Right lobe of liver (tissue), 6 donors: ENCODE data around the gene MDM1. TPM values are rescaled to one million over a fixed set of nuclear protein-coding genes. Genes with fewer than 3 reads are reported as not detected.
A peak's percentile ranks its signal among the peaks of the same experiment; 100 is the strongest.

Experiments used
- ATAC-seq, 4 donors: fragments of 200-7000 bp; cut with Tn5 transposase; one replicate each; pipeline ENCODE4 v1.9.1; 2020; ENCODE audit warnings: mild to moderate bottlenecking in 4 of 4, moderate library complexity in 4 of 4
- DNase-seq, 3 donors: peaks; one replicate each; pipeline ENCODE4 v3.0.0-alpha.2; 2020
- H3K27ac ChIP-seq, 3 donors: fragments of 200-600 bp; one replicate each; pipeline ENCODE4 v1.8.0; 2022
- H3K27me3 ChIP-seq, 2 donors: fragments of 200-600 bp; one replicate each; pipeline ENCODE4 v1.8.0; 2022
- H3K36me3 ChIP-seq, 4 donors: fragments of 200-600 bp; sonication (generic) in 1 of 4; one replicate each; pipeline versions ENCODE4 v1.5.1 to v1.8.0; 2017 to 2022; ENCODE audit warnings: control low read depth in 1 of 4
- H3K4me1 ChIP-seq, 4 donors: fragments of 200-600 bp; sonication (generic) in 1 of 4; one replicate each; pipeline versions ENCODE4 v1.5.1 to v1.8.0; 2017 to 2022; ENCODE audit warnings: control low read depth in 1 of 4
- H3K4me3 ChIP-seq, 3 donors: fragments of 200-600 bp; one replicate each; pipeline ENCODE4 v1.8.0; 2022
- H3K9me3 ChIP-seq, 4 donors: fragments of 200-600 bp; sonication (generic) in 1 of 4; one replicate each; pipeline versions ENCODE4 v1.5.1 to v1.8.0; 2017 to 2022; ENCODE audit warnings: control low read depth in 1 of 4
- CTCF ChIP-seq, 4 donors: fragments of 200-600 bp in 3 of 4; fragments of 450-650 bp in 1 of 4; IDR thresholded peaks; one replicate each; pipeline versions ENCODE4 v1.5.1 to v1.8.0; 2016 to 2022; ENCODE audit warnings: antibody characterized with exemption in 4 of 4, mild to moderate bottlenecking in 2 of 4
- POLR2A ChIP-seq: fragments of 450-650 bp; IDR thresholded peaks from one replicate; pipeline ENCODE4 v1.6.1; 2017; ENCODE audit warnings: antibody characterized with exemption, mild to moderate bottlenecking
- WGBS: methylation state at CpG from one replicate; pipeline ENCODE4 v1.1.6; 2018; ENCODE audit warnings: low coverage, low lambda C conversion rate; ENCODE audit not compliant: insufficient coverage; ENCODE audit errors: missing lambda C conversion rate; 5-methylcytosine and 5-hydroxymethylcytosine counted together
- intact Hi-C, 2 donors: fragments of 100-400 bp; cut with DNase I; formaldehyde crosslinking; loops; one replicate each; pipeline versions ENCODE4 v1.11.2 to v1.14.1; 2022
- long read RNA-seq: library from polyadenylated mRNA; unstranded; transcript quantifications from one replicate; pipeline ENCODE4 v2.0.0, GENCODE V29; 2019
- total RNA-seq, 6 experiments: library from RNA; depleted of rRNA in 2 of 6; stranded (reverse); fragments of >200 nt in 2 of 6; fragmentation: NEBNext Ultra II Directional in 3 of 6; extraction: Animal tissue kit (Norgen Biotek cat#: 25700) in 3 of 6; gene quantifications; one replicate each; pipeline versions ENCODE4 v1.1.0 to v1.2.4, GENCODE V29; 2016 to 2023
- donor health status: DM: no; HTN: yes; CAD: no.
- donor health status: DM: no; HTN: no; CAD: no.
- donor health status: DM: no; HTN: no; CAD: no.
- donor health status: DM: no; HTN: yes; CAD: no.
- donor health status: DM: no; HTN: yes; CAD: no.

MDM1 gene
- total RNA-seq: 1 to 10 TPM; 2.9 to 6.6 (median 4.1) TPM
- long read RNA-seq, partial matches to known transcripts: 0 of 2 reads
- long read RNA-seq, other reads (novel, unspliced or antisense): 1 of 2 reads

GRCh38 chr12:68331869-68332727, at the start of gene MDM1:
Gene MDM1, minus strand, starts transcription at chr12:68332362. Its CDS starts 117 bp downstream, at chr12:68332245.
- H3K4me1 ChIP-seq: peaks cover 0 to 7% (median 0%) of the 10 kb centered on the region in 4 donors
- 2% methylated on average over 14 of the region's 59 CpGs for WGBS
- H3K4me3 ChIP-seq: peak within 1 kb of the TSS; percentile 86 to 88 (median 88)
- intact Hi-C loops: no loop called here
- ATAC-seq: peak; percentile 99
- TF ChIP-seq POLR2A: peak; percentile 62
- no peak for TF ChIP-seq CTCF (IDR thresholded peaks at IDR 0.05)
- peak within 1 kb of the TSS in 1 of 3 donors; percentile 11 for H3K27ac ChIP-seq
- no peaks in the 10 kb centered on the region for H3K27me3 ChIP-seq
- DNase-seq: peak; percentile 96 to 99 (median 97)
- H3K9me3 ChIP-seq: no peaks in the 10 kb centered on the region
- no peaks in the 10 kb centered on the region for H3K36me3 ChIP-seq

- Histone ChIP-seq H3K27me3 (no peaks in the 10 kb centered on the region), H3K36me3 (no peaks in the 10 kb centered on the region), H3K4me3 (no peak overlapping the region), H3K4me1 (no peaks in the 10 kb centered on the region), H3K27ac (no peak overlapping the region), H3K9me3 (no peaks in the 10 kb centered on the region)
- no peak for DNase-seq
- intact Hi-C loops: no loop called here
- TF ChIP-seq POLR2A (no peak), CTCF (IDR thresholded peaks at IDR 0.05) (no peak)
- ATAC-seq: no peak
- 59% methylated on average over 6 of the region's 6 CpGs for WGBS
Measured at GRCh38 chr12:68381476-68382219, 49.5 kb upstream of the MDM1 start.

- Histone ChIP-seq H3K27me3 (no peaks in the 10 kb centered on the region), H3K9me3 (no peaks in the 10 kb centered on the region), H3K27ac (no peak overlapping the region), H3K36me3 (no peaks in the 10 kb centered on the region), H3K4me1 (no peaks in the 10 kb centered on the region), H3K4me3 (no peak overlapping the region)
- no peak for DNase-seq
- no peak for TF ChIP-seq CTCF (IDR thresholded peaks at IDR 0.05)
- TF ChIP-seq POLR2A: no peak
- peak; percentile 41 to 67 (median 61) for ATAC-seq
- WGBS: 36% methylated on average over 5 of the region's 5 CpGs
- intact Hi-C loops: no loop called here
Measured at GRCh38 chr12:68378872-68379606, 46.9 kb upstream of the MDM1 start.

GRCh38 chr12:68377881-68378280, 45.7 kb upstream of the MDM1 start:
- Histone ChIP-seq H3K27me3 (no peaks in the 10 kb centered on the region), H3K4me3 (no peak overlapping the region), H3K9me3 (no peaks in the 10 kb centered on the region), H3K27ac (no peak overlapping the region), H3K36me3 (no peaks in the 10 kb centered on the region), H3K4me1 (no peaks in the 10 kb centered on the region)
- TF ChIP-seq POLR2A (no peak), CTCF (IDR thresholded peaks at IDR 0.05) (no peak)
- WGBS: 75% methylated on average over 3 of the region's 3 CpGs
- no peak for ATAC-seq
- intact Hi-C loops: no loop called here
- no peak for DNase-seq
